ENCODE results near the gene FAM114A1.
"Not testable (repeated sequence)": the region's sequence is repeated elsewhere in the genome, so short reads cannot be mapped to it uniquely, and the experiment has no call there.

The FAM114A1 gene

DNA sequence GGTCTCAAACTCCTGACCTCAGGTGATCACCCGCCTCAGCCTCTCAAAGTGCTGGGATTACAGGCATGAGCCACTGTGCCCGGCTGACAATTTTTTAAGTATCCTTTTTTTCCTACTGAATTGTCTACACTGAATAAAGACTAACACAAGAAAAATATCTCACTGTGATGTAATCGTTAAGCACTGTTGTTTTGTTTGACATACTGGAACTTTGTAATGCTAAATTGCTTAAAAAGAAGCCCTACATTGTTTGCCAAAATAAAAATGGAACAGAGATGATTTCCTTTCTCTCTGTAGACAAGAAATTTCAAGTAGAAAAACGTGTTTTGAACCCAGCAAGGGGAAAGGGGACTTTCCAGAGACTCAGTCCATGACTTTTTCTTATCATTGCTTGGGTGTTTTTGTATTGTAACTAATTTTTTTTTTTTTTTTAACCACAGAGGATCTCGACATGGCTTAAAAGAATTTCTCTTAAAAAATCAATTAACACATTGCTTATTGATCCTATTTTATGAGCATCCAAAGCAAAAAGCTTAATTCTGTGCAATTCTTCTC lies 89.7 kb downstream of the FAM114A1 start:
- Histone ChIP-seq H3K9me3 (peaks cover 11% of the 10 kb centered on the region; the same call in 1 of the 2 replicates), H3K4me1 (peaks cover 7% of the 10 kb centered on the region; the same call in 1 of the 2 replicates), H3K36me3 (no peaks in the 10 kb centered on the region), H3K27me3 (no peaks in the 10 kb centered on the region), H3K4me3 (no peak overlapping the region), H4K20me1 (no peaks in the 10 kb centered on the region), H3K27ac (no peak overlapping the region), H3K9ac (no peak overlapping the region), H3K4me2 (no peak overlapping the region)
- no peak for TF ChIP-seq Cebpa-rat (IDR thresholded peaks at IDR 0.05)

DNA sequence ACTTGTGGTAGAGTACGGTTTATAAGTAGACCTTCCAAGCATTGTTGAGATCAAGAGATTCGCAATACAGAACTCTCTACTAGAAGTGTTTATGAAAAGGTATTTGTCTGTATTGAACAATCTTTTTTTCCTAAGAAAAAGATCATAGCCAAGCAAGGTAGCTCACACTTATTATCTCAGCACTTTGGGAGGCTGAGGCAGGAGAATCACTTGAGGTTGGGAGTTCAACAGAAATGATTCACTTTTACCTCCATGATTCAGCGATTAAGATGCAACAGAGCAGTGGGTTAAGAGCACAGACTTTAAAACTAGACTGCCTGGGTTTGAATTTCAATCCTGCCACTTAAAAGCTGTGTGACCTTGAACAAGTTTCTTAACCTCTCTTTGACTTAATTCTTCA lies 90.3 kb downstream of the FAM114A1 start:
- TF ChIP-seq Cebpa-rat (IDR thresholded peaks at IDR 0.05), result no peak
- Histone ChIP-seq H3K9ac (no peak overlapping the region), H3K27ac (no peak overlapping the region), H3K36me3 (no peaks in the 10 kb centered on the region), H4K20me1 (no peaks in the 10 kb centered on the region), H3K4me2 (no peak overlapping the region), H3K4me1 (peaks cover 7% of the 10 kb centered on the region; the same call in 1 of the 2 replicates), H3K27me3 (no peaks in the 10 kb centered on the region), H3K9me3 (peaks cover 11% of the 10 kb centered on the region; the same call in 1 of the 2 replicates), H3K4me3 (no peak overlapping the region)

DNA sequence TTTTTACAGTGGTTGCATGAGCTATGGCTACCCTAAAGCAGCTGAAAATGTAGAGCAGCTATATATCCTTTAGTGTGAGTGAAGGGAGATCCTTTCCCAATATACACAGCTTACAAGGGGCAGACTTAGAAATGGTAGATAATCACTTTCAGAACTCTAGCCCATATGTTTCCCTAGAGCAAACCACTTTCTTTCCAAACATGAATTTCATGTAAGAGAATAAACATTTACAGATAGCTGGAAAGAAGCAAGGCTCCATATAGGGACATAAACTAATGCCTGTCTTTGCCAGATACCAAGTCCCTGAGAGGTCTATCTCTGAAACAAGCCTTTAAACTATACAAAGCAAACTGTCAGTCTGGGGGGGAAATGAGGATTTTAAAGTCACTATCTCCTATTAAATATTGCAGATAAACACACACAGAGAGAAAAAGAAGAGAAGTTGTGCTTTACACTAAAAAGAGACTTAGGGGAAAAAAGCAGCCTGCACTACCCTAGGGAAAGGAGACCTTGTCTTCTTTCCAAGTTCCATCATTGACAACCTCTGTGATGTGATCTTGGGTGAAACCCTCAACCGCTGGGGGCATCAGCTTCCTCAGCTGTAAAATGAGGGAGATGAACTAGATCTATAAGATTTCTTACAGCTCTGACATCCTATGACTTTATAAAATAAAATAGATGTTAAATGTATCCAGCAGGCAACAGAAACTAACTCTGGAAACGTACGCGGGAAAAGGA lies 91.0 kb downstream of the FAM114A1 start:
- TF ChIP-seq Cebpa-rat (IDR thresholded peaks at IDR 0.05), result no peak
- Histone ChIP-seq H3K9ac (no peak overlapping the region), H4K20me1 (no peaks in the 10 kb centered on the region), H3K4me2 (no peak overlapping the region), H3K27me3 (no peaks in the 10 kb centered on the region), H3K4me1 (peaks cover 7% of the 10 kb centered on the region; the same call in 1 of the 2 replicates), H3K27ac (no peak overlapping the region), H3K9me3 (peaks cover 11% of the 10 kb centered on the region; the same call in 1 of the 2 replicates), H3K4me3 (no peak overlapping the region), H3K36me3 (no peaks in the 10 kb centered on the region)

DNA sequence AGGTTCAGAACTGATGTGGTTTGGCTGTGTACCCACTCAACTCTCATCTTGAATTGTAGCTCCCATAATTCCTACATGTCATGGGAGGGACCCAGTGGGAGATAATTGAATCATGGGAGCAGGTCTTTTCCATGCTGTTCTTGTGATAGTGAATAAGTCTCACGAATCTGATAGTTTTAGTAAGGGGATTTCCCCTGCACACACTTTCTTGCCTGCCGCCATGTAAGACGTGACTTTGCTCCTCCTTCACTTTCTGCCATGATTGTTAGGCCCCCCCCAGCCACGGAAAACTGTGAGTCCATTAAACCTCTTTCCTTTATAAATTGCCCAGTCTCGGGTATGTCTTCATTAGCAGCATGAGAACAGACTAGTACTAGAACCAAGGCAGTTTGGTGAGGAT lies 91.6 kb downstream of the FAM114A1 start:
- not testable (repeated sequence) for H3K4me3 ChIP-seq, H3K4me2 ChIP-seq, H3K4me1 ChIP-seq, H3K9ac ChIP-seq, H3K27me3 ChIP-seq, H3K36me3 ChIP-seq, H3K27ac ChIP-seq, H4K20me1 ChIP-seq
- peaks cover 11% of the 10 kb centered on the region; the same call in 1 of the 2 replicates for H3K9me3 ChIP-seq

DNA sequence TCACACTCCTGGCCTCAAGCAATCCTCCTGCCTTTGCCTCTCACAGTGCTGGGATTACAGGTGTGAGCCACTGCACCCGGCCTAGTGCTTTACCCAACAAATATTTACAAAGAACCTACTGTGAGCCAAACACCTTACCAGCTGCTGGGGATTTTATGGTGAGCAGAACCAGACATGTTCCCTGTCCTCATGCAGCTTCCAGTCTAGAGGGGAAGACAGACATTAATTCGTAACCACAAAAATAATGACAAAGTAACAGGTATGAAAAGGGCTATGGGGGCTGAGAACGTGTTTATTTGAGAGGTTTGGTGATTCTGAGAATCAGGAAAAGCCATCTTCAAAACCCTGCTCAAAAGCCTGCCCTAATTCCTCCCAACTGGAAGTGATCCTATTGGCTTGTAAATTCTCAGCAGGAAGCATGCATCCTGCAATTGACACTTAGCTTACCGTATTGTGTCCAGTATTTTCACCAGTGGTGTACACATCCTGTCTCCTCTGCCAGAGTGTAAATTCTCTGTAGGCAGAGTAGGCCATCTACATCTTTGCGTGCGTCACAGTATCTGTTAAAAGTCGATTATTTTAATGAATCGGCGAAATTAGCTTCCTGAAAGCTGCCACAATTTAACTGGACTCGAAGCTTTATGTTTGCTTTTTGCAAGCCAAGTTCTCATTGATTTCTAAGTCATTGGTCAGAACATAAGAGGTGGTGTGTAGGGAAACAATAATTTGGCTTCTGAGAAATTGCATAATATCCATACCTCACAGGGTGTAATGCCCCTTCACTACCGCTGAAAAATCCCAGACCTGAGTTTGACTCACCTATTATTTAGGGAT lies 97.6 kb downstream of the FAM114A1 start:
- Histone ChIP-seq H3K27me3 (no peaks in the 10 kb centered on the region), H3K4me3 (no peak overlapping the region), H3K4me1 (peaks cover 10% of the 10 kb centered on the region), H3K9me3 (peaks cover 15% of the 10 kb centered on the region), H3K36me3 (no peaks in the 10 kb centered on the region), H3K27ac (no peak overlapping the region), H3K4me2 (peak overlapping the region; percentile 20), H3K9ac (no peak overlapping the region), H4K20me1 (no peaks in the 10 kb centered on the region)
- TF ChIP-seq Cebpa-rat (IDR thresholded peaks at IDR 0.05), result no peak

DNA sequence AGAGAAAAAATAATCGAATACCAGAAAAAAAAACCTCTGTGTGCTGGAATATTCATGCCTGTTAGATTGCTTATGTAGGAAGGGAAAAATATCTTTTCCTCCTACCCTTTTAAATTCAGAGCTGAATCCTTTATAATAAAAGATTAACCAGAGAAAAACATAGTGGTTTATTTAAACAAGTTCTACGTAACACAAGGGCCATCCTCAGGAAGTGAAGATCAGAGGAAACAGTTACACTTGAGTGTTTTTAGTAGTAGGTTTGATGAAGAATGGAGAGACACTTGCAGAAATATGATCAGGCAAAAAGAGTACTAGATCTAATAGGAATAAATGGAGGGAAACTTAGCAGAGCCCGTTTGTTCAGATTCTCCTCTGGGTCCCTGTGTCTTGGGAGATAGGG lies 98.3 kb downstream of the FAM114A1 start:
- Histone ChIP-seq H3K27ac (no peak overlapping the region), H3K27me3 (no peaks in the 10 kb centered on the region), H3K4me3 (no peak overlapping the region), H4K20me1 (no peaks in the 10 kb centered on the region), H3K9me3 (peaks cover 12% of the 10 kb centered on the region), H3K4me1 (peaks cover 10% of the 10 kb centered on the region), H3K36me3 (no peaks in the 10 kb centered on the region), H3K4me2 (peak overlapping the region; percentile 20), H3K9ac (no peak overlapping the region)
- TF ChIP-seq Cebpa-rat (IDR thresholded peaks at IDR 0.05), result no peak

DNA sequence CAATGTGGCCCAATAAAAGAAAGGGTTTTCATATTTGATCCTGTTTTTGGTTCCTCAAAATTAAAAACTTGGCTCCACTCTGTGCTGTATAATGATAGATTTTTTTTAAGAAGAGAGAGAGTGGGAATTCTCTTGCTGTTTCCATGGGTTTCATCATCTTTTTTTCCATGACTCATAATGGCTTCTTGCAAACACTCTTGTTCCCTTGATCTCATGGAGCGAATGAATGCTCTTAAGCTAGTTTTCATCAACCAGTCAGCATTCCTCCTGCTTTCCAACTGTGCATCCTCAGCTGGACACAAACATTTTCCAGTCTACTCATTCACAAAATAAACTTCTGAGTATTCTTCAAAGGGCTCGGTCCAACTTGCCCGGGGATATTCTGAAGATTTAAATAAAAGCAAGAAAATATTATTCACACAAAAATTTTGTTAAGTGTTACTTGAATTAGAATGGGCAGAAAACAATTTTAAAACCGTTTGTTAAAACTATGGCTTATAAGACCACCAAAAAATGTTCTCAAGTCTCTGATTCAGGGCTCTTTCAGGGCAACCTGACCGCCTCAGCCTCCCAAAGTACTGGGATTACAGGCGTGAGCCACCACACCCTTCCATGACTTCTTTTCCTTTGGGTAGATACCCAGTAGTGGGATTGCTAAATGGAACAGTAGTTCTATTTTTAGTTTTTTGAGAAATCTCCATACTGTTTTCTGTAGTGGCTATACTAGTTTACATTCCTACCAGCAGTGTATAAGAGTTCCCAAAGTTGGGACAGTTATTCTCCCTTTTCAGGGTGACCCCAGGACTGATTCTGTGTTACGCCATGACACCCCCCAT lies 99.9 kb downstream of the FAM114A1 start:
- peaks cover 10% of the 10 kb centered on the region for H3K4me1 ChIP-seq
- no peaks in the 10 kb centered on the region for H3K36me3 ChIP-seq
- no peaks in the 10 kb centered on the region for H4K20me1 ChIP-seq
- peaks cover 7% of the 10 kb centered on the region; the same call in 1 of the 2 replicates for H3K9me3 ChIP-seq
- H3K27me3 ChIP-seq, result no peaks in the 10 kb centered on the region
- H3K9ac ChIP-seq, result no peak overlapping the region
- no peak overlapping the region for H3K4me3 ChIP-seq
- H3K27ac ChIP-seq, result no peak overlapping the region
- no peak overlapping the region for H3K4me2 ChIP-seq
- no peak for TF ChIP-seq Cebpa-rat (IDR thresholded peaks at IDR 0.05)

DNA sequence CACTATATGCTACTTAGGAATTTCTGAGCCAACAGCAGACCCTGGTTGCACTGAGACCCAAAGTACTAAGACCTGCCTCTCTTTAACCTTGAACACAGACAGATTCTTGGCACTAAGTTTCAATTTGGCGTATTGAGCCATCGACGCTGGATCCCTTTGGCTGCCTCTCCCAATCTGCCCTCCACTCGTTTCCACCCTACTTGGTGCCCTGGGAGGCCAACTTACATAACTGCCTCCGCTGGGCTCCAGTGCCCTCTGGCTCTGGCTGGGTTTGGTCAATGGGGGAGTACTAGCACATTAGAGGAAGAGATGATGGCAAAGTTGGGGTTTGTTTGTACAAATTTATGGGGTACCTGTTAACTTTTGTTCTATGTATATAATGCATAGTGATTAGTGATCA lies 101.1 kb downstream of the FAM114A1 start:
- H3K4me3 ChIP-seq, result no peak overlapping the region
- H3K36me3 ChIP-seq, result no peaks in the 10 kb centered on the region
- peaks cover 10% of the 10 kb centered on the region for H3K4me1 ChIP-seq
- H3K4me2 ChIP-seq, result no peak overlapping the region
- H3K9me3 ChIP-seq, result peaks cover 7% of the 10 kb centered on the region; the same call in 1 of the 2 replicates
- H3K27ac ChIP-seq, result no peak overlapping the region
- H4K20me1 ChIP-seq, result no peaks in the 10 kb centered on the region
- no peak overlapping the region for H3K9ac ChIP-seq
- no peak for TF ChIP-seq Cebpa-rat (IDR thresholded peaks at IDR 0.05)
- no peaks in the 10 kb centered on the region for H3K27me3 ChIP-seq

DNA sequence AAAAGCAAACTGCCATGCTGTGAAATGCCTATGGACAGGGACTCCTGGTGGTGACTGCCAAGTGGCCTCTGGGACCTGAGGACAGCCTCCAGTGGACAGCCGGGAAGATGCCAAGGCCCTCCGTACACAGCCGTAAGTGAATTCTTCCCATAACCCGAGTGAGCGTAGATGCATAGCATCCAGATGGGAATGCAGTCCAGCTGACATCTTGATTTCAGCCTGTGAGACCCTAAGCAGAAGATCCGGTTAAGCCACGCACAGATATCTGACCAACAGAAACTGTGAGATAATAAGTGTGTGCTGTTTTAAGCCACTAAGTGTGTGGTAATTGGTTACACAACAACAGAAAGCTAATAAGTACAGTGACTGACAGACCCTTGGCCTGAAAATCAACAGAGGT lies 108.7 kb downstream of the FAM114A1 start:
- TF ChIP-seq Cebpa-rat (IDR thresholded peaks at IDR 0.05), result no peak
- Histone ChIP-seq H3K9me3 (no peaks in the 10 kb centered on the region), H3K36me3 (no peaks in the 10 kb centered on the region), H3K4me2 (no peak overlapping the region), H3K4me1 (no peaks in the 10 kb centered on the region), H3K27ac (no peak overlapping the region), H3K4me3 (no peak overlapping the region), H3K27me3 (no peaks in the 10 kb centered on the region), H3K9ac (no peak overlapping the region), H4K20me1 (no peaks in the 10 kb centered on the region)

Measured in BLaER1 (cell line).